GM23338 (cell line): ENCODE results near the gene PTGS1. TPM values are rescaled to one million over a fixed set of nuclear protein-coding genes. Genes with fewer than 3 reads are reported as not detected.
"Not testable (repeated sequence)": the region's sequence is repeated elsewhere in the genome, so short reads cannot be mapped to it uniquely, and the experiment has no call there.

Source experiments
- ATAC-seq: fragments of 200-7000 bp; cut with Tn5 transposase; 3 replicates; pipeline ENCODE4 v1.9.1; 2020
- DNase-seq: peaks from one replicate; pipeline ENCODE4 v3.0.0-alpha.2; 2015; ENCODE audit warnings: low spot score
- H2AFZ ChIP-seq: fragments of 200-600 bp; sonication (generic); 2 replicates; pipeline ENCODE4 v1.8.0; 2016; ENCODE audit warnings: antibody characterized with exemption, mild to moderate bottlenecking, moderate library complexity
- H3F3A ChIP-seq: fragments of 200-600 bp; sonication (generic); replicated peaks from 2 replicates; pipeline ENCODE4 v1.8.0; 2017; ENCODE audit warnings: antibody characterized with exemption, mixed run types, low read depth
- H3K27ac ChIP-seq: fragments of 200-600 bp; sonication (generic); 2 replicates; pipeline ENCODE4 v1.6.1; 2016; ENCODE audit warnings: low read depth
- H3K27me3 ChIP-seq: fragments of 200-600 bp; sonication (generic); 2 replicates; pipeline ENCODE4 v1.8.0; 2016; ENCODE audit warnings: mild to moderate bottlenecking, mixed run types, moderate library complexity; ENCODE audit not compliant: insufficient read depth
- H3K36me3 ChIP-seq: fragments of 200-600 bp; sonication (generic); 2 replicates; pipeline ENCODE4 v1.8.0; 2016; ENCODE audit warnings: mild to moderate bottlenecking; ENCODE audit not compliant: insufficient read depth
- H3K4me1 ChIP-seq: fragments of 200-600 bp; sonication (generic); 2 replicates; pipeline ENCODE4 v1.8.0; 2016; ENCODE audit warnings: mild to moderate bottlenecking, moderate library complexity; ENCODE audit not compliant: insufficient read depth
- H3K4me2 ChIP-seq: fragments of 200-600 bp; sonication (generic); 2 replicates; pipeline ENCODE4 v1.7.1; 2017; ENCODE audit warnings: mixed run types
- H3K4me3 ChIP-seq: fragments of 200-600 bp; sonication (generic); 2 replicates; pipeline ENCODE4 v1.6.1; 2016; ENCODE audit warnings: mixed run types
- H3K79me2 ChIP-seq: fragments of 200-600 bp; sonication (generic); replicated peaks from 2 replicates; pipeline ENCODE4 v1.8.0; 2017; ENCODE audit warnings: mild to moderate bottlenecking; ENCODE audit not compliant: insufficient read depth
- H3K9me2 ChIP-seq: fragments of 200-600 bp; sonication (generic); 2 replicates; pipeline ENCODE4 v1.8.0; 2017; ENCODE audit not compliant: insufficient read depth
- H4K20me1 ChIP-seq: fragments of 200-600 bp; sonication (generic); replicated peaks from 2 replicates; pipeline ENCODE4 v1.8.0; 2017; ENCODE audit warnings: mild to moderate bottlenecking; ENCODE audit not compliant: insufficient read depth
- H3K27ac Mint-ChIP-seq: 2 replicates; pipeline ENCODE4 v1.8.0; 2020; ENCODE audit warnings: inconsistent platforms, mild to moderate bottlenecking, moderate library complexity, mixed read lengths
- H3K27me3 Mint-ChIP-seq: 3 replicates; pipeline ENCODE4 v1.8.0; 2022; ENCODE audit warnings: low read depth, mild to moderate bottlenecking, moderate library complexity, mixed read lengths, inconsistent platforms; ENCODE audit not compliant: insufficient read depth, poor library complexity
- H3K36me3 Mint-ChIP-seq: 3 replicates; pipeline ENCODE4 v1.8.0; 2021; ENCODE audit warnings: low read depth, mild to moderate bottlenecking, inconsistent platforms, moderate library complexity, mixed read lengths
- H3K4me1 Mint-ChIP-seq: 3 replicates; pipeline ENCODE4 v1.8.0; 2020; ENCODE audit warnings: mild to moderate bottlenecking, inconsistent platforms, mixed read lengths
- H3K4me3 Mint-ChIP-seq: 3 replicates; pipeline ENCODE4 v1.8.0; 2021; ENCODE audit warnings: moderate library complexity, mild to moderate bottlenecking, inconsistent platforms, mixed read lengths
- H3K9me3 Mint-ChIP-seq: 3 replicates; pipeline ENCODE4 v1.8.0; 2020; ENCODE audit warnings: moderate library complexity, mild to moderate bottlenecking, inconsistent platforms, mixed read lengths
- CREB1 ChIP-seq: fragments of 250-450 bp; sonication (Bioruptor Pico); IDR thresholded peaks from 2 replicates; pipeline ENCODE4 v1.5.0; 2020; ENCODE audit warnings: low read depth, mild to moderate bottlenecking, moderate library complexity
- EZH2 ChIP-seq: fragments of 200-600 bp; sonication (generic); IDR thresholded peaks from one replicate; pipeline ENCODE4 v1.8.0; 2017; ENCODE audit warnings: antibody characterized with exemption, mild to moderate bottlenecking, low read depth; ENCODE audit not compliant: unreplicated experiment
- EZH2phosphoT487 ChIP-seq: fragments of 200-600 bp; sonication (generic); IDR thresholded peaks from one replicate; pipeline ENCODE4 v1.8.1; 2018; ENCODE audit warnings: antibody characterized with exemption; ENCODE audit not compliant: unreplicated experiment
- JUNB ChIP-seq: IDR thresholded peaks from one replicate; pipeline ENCODE4 v1.6.1; 2016; ENCODE audit warnings: antibody characterized with exemption; ENCODE audit not compliant: unreplicated experiment
- NANOG ChIP-seq: IDR thresholded peaks from 2 replicates; pipeline ENCODE4 v1.6.1; 2016; ENCODE audit warnings: antibody characterized with exemption, borderline replicate concordance
- POLR2AphosphoS5 ChIP-seq: IDR thresholded peaks from 2 replicates; pipeline ENCODE4 v1.6.1; 2016; ENCODE audit warnings: antibody characterized with exemption, low read depth
- ZNF331 ChIP-seq: fragments of 250-450 bp; sonication (Bioruptor Pico); IDR thresholded peaks from 2 replicates; pipeline ENCODE4 v1.5.0; 2020; ENCODE audit warnings: low read depth, mild to moderate bottlenecking, moderate library complexity
- ZNF462 ChIP-seq: fragments of 250-450 bp; sonication (Bioruptor Pico); IDR thresholded peaks from 2 replicates; pipeline ENCODE4 v1.5.0; 2020; ENCODE audit warnings: mild to moderate bottlenecking, moderate library complexity
- polyA plus RNA-seq: library from polyadenylated mRNA; unstranded; fragments of >200 nt; fragmentation: Nextera tagmentation; extraction: Ambion mirVana; gene quantifications from 2 replicates; pipeline ENCODE4 v1.2.1, GENCODE V29; 2016
- total RNA-seq: library from RNA; depleted of rRNA; stranded (reverse); fragments of >200 nt; shearing (Covaris generic); gene quantifications from 2 replicates; pipeline ENCODE4 v1.2.3, GENCODE V29; 2014
- TF ChIP-seq, protein P1 (sequence below): IDR thresholded peaks from one replicate; pipeline ENCODE4 v1.6.1; 2018; ENCODE audit warnings: antibody characterized with exemption; ENCODE audit not compliant: unreplicated experiment
- TF ChIP-seq, protein P2 (sequence below), 2 experiments: fragments of 200-600 bp in 1 of 2; sonication (generic) in 1 of 2; conservative IDR thresholded peaks; 2 replicates each; pipeline versions ENCODE4 v1.5.1 to v1.6.1; 2016 to 2017; ENCODE audit warnings: antibody characterized with exemption in 2 of 2, low read depth in 2 of 2, mild to moderate bottlenecking in 2 of 2, moderate library complexity in 1 of 2

PTGS1 gene
- total and polyA plus RNA-seq, 2 experiments from 2014 or later, result 0.48 to 1.3 TPM

DNA sequence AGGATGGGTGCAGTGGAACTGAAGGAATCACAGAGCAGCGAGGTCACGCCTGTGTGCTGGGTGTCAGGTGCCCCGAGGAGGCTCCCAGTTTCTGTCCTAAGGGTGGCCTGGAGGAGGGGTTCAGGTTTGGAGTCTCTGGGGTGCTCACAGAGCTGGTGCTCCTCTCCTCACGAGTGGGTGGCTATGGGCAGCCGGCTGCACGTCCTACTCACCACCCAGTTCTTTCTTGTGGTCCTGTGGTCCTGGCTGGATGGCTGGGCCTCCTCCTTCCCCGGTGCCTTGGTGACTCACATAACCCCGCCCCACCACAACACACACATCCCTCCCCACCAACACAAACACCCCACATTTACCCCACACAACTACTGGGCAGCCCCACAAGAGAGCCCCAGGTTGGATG, 9.9 kb upstream of the PTGS1 start:
- no peaks in the 10 kb centered on the region for H3K9me2 ChIP-seq
- H3K36me3 Mint-ChIP-seq, result peaks cover 3% of the 10 kb centered on the region; the same call in 1 of the 3 replicates
- TF ChIP-seq EZH2 (no peak), ZNF462 (CRISPR knock-in tag) (no peak), EZH2phosphoT487 (no peak), POLR2AphosphoS5 (no peak), CREB1 (CRISPR knock-in tag) (no peak), ZNF331 (CRISPR knock-in tag) (no peak), JUNB (no peak), NANOG (no peak)
- TF ChIP-seq, protein P1, sequence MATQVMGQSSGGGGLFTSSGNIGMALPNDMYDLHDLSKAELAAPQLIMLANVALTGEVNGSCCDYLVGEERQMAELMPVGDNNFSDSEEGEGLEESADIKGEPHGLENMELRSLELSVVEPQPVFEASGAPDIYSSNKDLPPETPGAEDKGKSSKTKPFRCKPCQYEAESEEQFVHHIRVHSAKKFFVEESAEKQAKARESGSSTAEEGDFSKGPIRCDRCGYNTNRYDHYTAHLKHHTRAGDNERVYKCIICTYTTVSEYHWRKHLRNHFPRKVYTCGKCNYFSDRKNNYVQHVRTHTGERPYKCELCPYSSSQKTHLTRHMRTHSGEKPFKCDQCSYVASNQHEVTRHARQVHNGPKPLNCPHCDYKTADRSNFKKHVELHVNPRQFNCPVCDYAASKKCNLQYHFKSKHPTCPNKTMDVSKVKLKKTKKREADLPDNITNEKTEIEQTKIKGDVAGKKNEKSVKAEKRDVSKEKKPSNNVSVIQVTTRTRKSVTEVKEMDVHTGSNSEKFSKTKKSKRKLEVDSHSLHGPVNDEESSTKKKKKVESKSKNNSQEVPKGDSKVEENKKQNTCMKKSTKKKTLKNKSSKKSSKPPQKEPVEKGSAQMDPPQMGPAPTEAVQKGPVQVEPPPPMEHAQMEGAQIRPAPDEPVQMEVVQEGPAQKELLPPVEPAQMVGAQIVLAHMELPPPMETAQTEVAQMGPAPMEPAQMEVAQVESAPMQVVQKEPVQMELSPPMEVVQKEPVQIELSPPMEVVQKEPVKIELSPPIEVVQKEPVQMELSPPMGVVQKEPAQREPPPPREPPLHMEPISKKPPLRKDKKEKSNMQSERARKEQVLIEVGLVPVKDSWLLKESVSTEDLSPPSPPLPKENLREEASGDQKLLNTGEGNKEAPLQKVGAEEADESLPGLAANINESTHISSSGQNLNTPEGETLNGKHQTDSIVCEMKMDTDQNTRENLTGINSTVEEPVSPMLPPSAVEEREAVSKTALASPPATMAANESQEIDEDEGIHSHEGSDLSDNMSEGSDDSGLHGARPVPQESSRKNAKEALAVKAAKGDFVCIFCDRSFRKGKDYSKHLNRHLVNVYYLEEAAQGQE, result no peak
- TF ChIP-seq, protein P2, sequence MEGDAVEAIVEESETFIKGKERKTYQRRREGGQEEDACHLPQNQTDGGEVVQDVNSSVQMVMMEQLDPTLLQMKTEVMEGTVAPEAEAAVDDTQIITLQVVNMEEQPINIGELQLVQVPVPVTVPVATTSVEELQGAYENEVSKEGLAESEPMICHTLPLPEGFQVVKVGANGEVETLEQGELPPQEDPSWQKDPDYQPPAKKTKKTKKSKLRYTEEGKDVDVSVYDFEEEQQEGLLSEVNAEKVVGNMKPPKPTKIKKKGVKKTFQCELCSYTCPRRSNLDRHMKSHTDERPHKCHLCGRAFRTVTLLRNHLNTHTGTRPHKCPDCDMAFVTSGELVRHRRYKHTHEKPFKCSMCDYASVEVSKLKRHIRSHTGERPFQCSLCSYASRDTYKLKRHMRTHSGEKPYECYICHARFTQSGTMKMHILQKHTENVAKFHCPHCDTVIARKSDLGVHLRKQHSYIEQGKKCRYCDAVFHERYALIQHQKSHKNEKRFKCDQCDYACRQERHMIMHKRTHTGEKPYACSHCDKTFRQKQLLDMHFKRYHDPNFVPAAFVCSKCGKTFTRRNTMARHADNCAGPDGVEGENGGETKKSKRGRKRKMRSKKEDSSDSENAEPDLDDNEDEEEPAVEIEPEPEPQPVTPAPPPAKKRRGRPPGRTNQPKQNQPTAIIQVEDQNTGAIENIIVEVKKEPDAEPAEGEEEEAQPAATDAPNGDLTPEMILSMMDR (conservative IDR thresholded peaks at IDR 0.05; ENCODE audit: low read depth in 2 of 2), result no peak
- no peak overlapping the region for H2AFZ ChIP-seq
- H4K20me1 ChIP-seq, result no peaks in the 10 kb centered on the region
- H3K79me2 ChIP-seq, result no peaks in the 10 kb centered on the region
- H3K4me3 ChIP-seq, result no peak overlapping the region
- peaks cover 4% of the 10 kb centered on the region; the same call in 2 of the 3 replicates for H3K9me3 Mint-ChIP-seq
- H3K4me1 Mint-ChIP-seq, result no peaks in the 10 kb centered on the region
- H3K27ac ChIP-seq, result no peak overlapping the region
- ATAC-seq, result no peak
- H3K4me3 Mint-ChIP-seq, result no peak overlapping the region
- DNase-seq, result no peak
- H3K4me2 ChIP-seq, result no peak overlapping the region
- H3K27ac Mint-ChIP-seq, result no peak overlapping the region
- no peaks in the 10 kb centered on the region for H3K4me1 ChIP-seq
- H3K27me3 ChIP-seq, result no peaks in the 10 kb centered on the region
- no peaks in the 10 kb centered on the region for H3K36me3 ChIP-seq
- H3F3A ChIP-seq, result no peaks in the 10 kb centered on the region
- H3K27me3 Mint-ChIP-seq, result peaks cover 13% of the 10 kb centered on the region

GRCh38 chr9:122363131-122363530, 7.7 kb upstream of the PTGS1 start:
- H3K4me3 ChIP-seq, H3K4me2 ChIP-seq, H3K4me1 Mint-ChIP-seq, H3K27me3 ChIP-seq, ATAC-seq, H2AFZ ChIP-seq, H4K20me1 ChIP-seq, H3K27ac ChIP-seq, H3F3A ChIP-seq, H3K9me3 Mint-ChIP-seq, H3K4me1 ChIP-seq, DNase-seq, H3K4me3 Mint-ChIP-seq, H3K36me3 ChIP-seq, H3K27ac Mint-ChIP-seq, H3K9me2 ChIP-seq, H3K36me3 Mint-ChIP-seq, H3K79me2 ChIP-seq: not testable (repeated sequence)
- peaks cover 11% of the 10 kb centered on the region for H3K27me3 Mint-ChIP-seq
